SK-N-MC (cell line): ENCODE measurements around the gene CHRNB1.

Experiments used
- DNase-seq: peaks from one replicate; pipeline ENCODE4 v3.0.0-alpha.2; 2011; ENCODE audit warnings: low read depth, low spot score
- H3K27ac ChIP-seq: fragments of 200-600 bp; sonication (generic); 2 replicates; pipeline ENCODE4 v1.5.1; 2016; ENCODE audit warnings: mixed run types
- H3K36me3 ChIP-seq: fragments of 200-600 bp; sonication (generic); 2 replicates; pipeline ENCODE4 v1.6.1; 2017; ENCODE audit warnings: antibody characterized with exemption, low read length, mixed read lengths; ENCODE audit not compliant: insufficient read depth
- H3K4me3 ChIP-seq: fragments of 200-600 bp; sonication (generic); 2 replicates; pipeline ENCODE4 v1.5.1; 2016
- H3K9ac ChIP-seq: fragments of 200-600 bp; sonication (generic); 2 replicates; pipeline ENCODE4 v1.8.0; 2017; ENCODE audit warnings: mixed run types, mixed read lengths; ENCODE audit not compliant: insufficient read length
- H3K9me3 ChIP-seq: fragments of 200-600 bp; sonication (generic); 2 replicates; pipeline ENCODE4 v1.6.1; 2017; ENCODE audit warnings: low read depth, mild to moderate bottlenecking, antibody characterized with exemption, low read length, moderate library complexity, mixed read lengths
- EZH2 ChIP-seq: fragments of 200-600 bp; sonication (generic); IDR thresholded peaks from one replicate; pipeline ENCODE4 v1.6.1; 2017; ENCODE audit warnings: antibody characterized with exemption
- FOXP2 ChIP-seq: optimal IDR thresholded peaks from 2 replicates; pipeline ENCODE3; 2011; ENCODE audit warnings: mild to moderate bottlenecking, moderate library complexity; ENCODE audit not compliant: insufficient read depth; ENCODE audit errors: extremely low read length, control extremely low read depth
- POLR2AphosphoS5 ChIP-seq: IDR thresholded peaks from 2 replicates; pipeline ENCODE4 v1.6.1; 2012; ENCODE audit warnings: mild to moderate bottlenecking, low read depth, low read length, borderline replicate concordance

CHRNB1 gene

GRCh38 chr17:7445619-7445968 is 733 bp downstream of the CHRNB1 start:
- TF ChIP-seq FOXP2 (no peak), POLR2AphosphoS5 (no peak), EZH2 (no peak)
- H3K4me3 ChIP-seq, result no peak overlapping the region
- no peaks in the 10 kb centered on the region for H3K36me3 ChIP-seq
- no peak for DNase-seq
- H3K9ac ChIP-seq, result no peak overlapping the region
- no peaks in the 10 kb centered on the region for H3K9me3 ChIP-seq
- no peak overlapping the region for H3K27ac ChIP-seq

- Histone ChIP-seq H3K4me3 (no peak overlapping the region), H3K27ac (no peak overlapping the region), H3K9me3 (no peaks in the 10 kb centered on the region), H3K9ac (no peak overlapping the region), H3K36me3 (no peaks in the 10 kb centered on the region)
- TF ChIP-seq POLR2AphosphoS5, result no peak
- no peak for TF ChIP-seq FOXP2
- no peak for TF ChIP-seq EZH2
- DNase-seq, result no peak
Observed at GRCh38 chr17:7448461-7448860, 3.6 kb downstream of the CHRNB1 start.

- no peaks in the 10 kb centered on the region; the same call in 1 of the 2 replicates for H3K36me3 ChIP-seq
- no peak overlapping the region for H3K4me3 ChIP-seq
- DNase-seq, result no peak
- no peak overlapping the region for H3K27ac ChIP-seq
- TF ChIP-seq EZH2 (no peak), POLR2AphosphoS5 (no peak), FOXP2 (no peak)
- no peaks in the 10 kb centered on the region for H3K9me3 ChIP-seq
- H3K9ac ChIP-seq, result no peak overlapping the region
Observed at GRCh38 chr17:7459961-7460545, 15.2 kb downstream of the CHRNB1 start.

- no peak overlapping the region for H3K4me3 ChIP-seq
- H3K9ac ChIP-seq, result no peak overlapping the region
- no peaks in the 10 kb centered on the region; the same call in 1 of the 2 replicates for H3K36me3 ChIP-seq
- H3K27ac ChIP-seq, result no peak overlapping the region
- H3K9me3 ChIP-seq, result no peaks in the 10 kb centered on the region
- no peak for DNase-seq
- TF ChIP-seq POLR2AphosphoS5 (no peak), FOXP2 (no peak), EZH2 (no peak)
Observed at GRCh38 chr17:7460850-7461660, 16.2 kb downstream of the CHRNB1 start.

- no peak overlapping the region for H3K27ac ChIP-seq
- DNase-seq, result no peak
- H3K36me3 ChIP-seq, result no peaks in the 10 kb centered on the region; the same call in 1 of the 2 replicates
- no peaks in the 10 kb centered on the region for H3K9me3 ChIP-seq
- TF ChIP-seq FOXP2 (no peak), EZH2 (no peak), POLR2AphosphoS5 (no peak)
- no peak overlapping the region for H3K9ac ChIP-seq
- no peak overlapping the region for H3K4me3 ChIP-seq
Observed at GRCh38 chr17:7462474-7463371, 17.9 kb downstream of the CHRNB1 start.

- H3K36me3 ChIP-seq, result no peaks in the 10 kb centered on the region; the same call in 1 of the 2 replicates
- no peak for DNase-seq
- TF ChIP-seq EZH2, result no peak
- no peak for TF ChIP-seq POLR2AphosphoS5
- no peak for TF ChIP-seq FOXP2
- H3K9me3 ChIP-seq, result no peaks in the 10 kb centered on the region
- H3K27ac ChIP-seq, result no peak overlapping the region
- no peak overlapping the region for H3K4me3 ChIP-seq
- no peak overlapping the region for H3K9ac ChIP-seq
Observed at GRCh38 chr17:7463372-7463846, 18.5 kb downstream of the CHRNB1 start.

- Histone ChIP-seq H3K9ac (no peak overlapping the region), H3K36me3 (no peaks in the 10 kb centered on the region; the same call in 1 of the 2 replicates), H3K4me3 (no peak overlapping the region), H3K27ac (no peak overlapping the region), H3K9me3 (no peaks in the 10 kb centered on the region)
- DNase-seq, result no peak
- TF ChIP-seq POLR2AphosphoS5 (no peak), EZH2 (no peak), FOXP2 (no peak)
Observed at GRCh38 chr17:7464081-7464480, 19.2 kb downstream of the CHRNB1 start.

GRCh38 chr17:7465597-7466275 is 20.9 kb downstream of the CHRNB1 start:
- H3K36me3 ChIP-seq, result no peaks in the 10 kb centered on the region; the same call in 1 of the 2 replicates
- no peaks in the 10 kb centered on the region for H3K9me3 ChIP-seq
- no peak for DNase-seq
- H3K9ac ChIP-seq, result no peak overlapping the region
- H3K27ac ChIP-seq, result no peak overlapping the region
- TF ChIP-seq POLR2AphosphoS5, result no peak
- TF ChIP-seq EZH2, result no peak
- no peak overlapping the region for H3K4me3 ChIP-seq

GRCh38 chr17:7466318-7466638 is 21.4 kb downstream of the CHRNB1 start:
- no peak for DNase-seq
- TF ChIP-seq EZH2 (no peak), FOXP2 (no peak), POLR2AphosphoS5 (no peak)
- H3K9me3 ChIP-seq, result no peaks in the 10 kb centered on the region
- H3K9ac ChIP-seq, result no peak overlapping the region
- no peak overlapping the region for H3K27ac ChIP-seq
- no peaks in the 10 kb centered on the region; the same call in 1 of the 2 replicates for H3K36me3 ChIP-seq
- no peak overlapping the region for H3K4me3 ChIP-seq
